Spleen (tissue), 7 donors: ENCODE data around the gene TCF19.

Source experiments
- CTCF ChIP-seq, 11 experiments: fragments of 200-600 bp in 7 of 11; fragments of 450-650 bp in 4 of 11; sonication (generic) in 4 of 11; IDR thresholded peaks in 8 of 11; conservative IDR thresholded peaks in 3 of 11; 1 replicate in 7 of 11; 2 replicates in 4 of 11; pipeline versions ENCODE4 v1.4.0 to v1.8.0; 2016 to 2021; ENCODE audit warnings: antibody characterized with exemption in 11 of 11, inconsistent platforms in 4 of 11, mild to moderate bottlenecking in 1 of 11
- POLR2AphosphoS5 ChIP-seq, 3 donors: sonication (generic); formaldehyde crosslinking; IDR thresholded peaks; one replicate each; pipeline ENCODE4 v1.5.1; 2017; ENCODE audit warnings: antibody characterized with exemption in 3 of 3
- donor health status: DM: no; HTN: no; CAD: no; lungs with moderate emphysema.
- donor health status: DM: no; HTN: no; CAD: no.
- donor health status: DM: no; HTN: no; CAD: no.

GRCh38 chr6:31138982-31139381 is 19.4 kb upstream of the TCF19 start, which contains the start of gene PSORS1C2:
- TF ChIP-seq CTCF (IDR thresholded peaks at IDR 0.05 in 8 of 11, conservative IDR thresholded peaks at IDR 0.05 in 3 of 11) (no peak), POLR2AphosphoS5 (IDR thresholded peaks at IDR 0.05) (no peak)
